Right renal cortex interstitium (tissue), 3 donors: ENCODE results near the gene CSF3. TPM values are rescaled to one million over a fixed set of nuclear protein-coding genes. Genes with fewer than 3 reads are reported as not detected.

Experiments
- DNase-seq, 3 donors: peaks; one replicate each; pipeline ENCODE4 v3.0.0-alpha.2; 2013; ENCODE audit warnings: low read depth in 3 of 3, low spot score in 2 of 3
- polyA plus RNA-seq, 3 donors: library from polyadenylated mRNA; unstranded; fragments of 120-200 nt; gene quantifications; one replicate each; pipeline ENCODE4 v1.2.1, GENCODE V29; 2013; ENCODE audit not compliant: insufficient read length in 3 of 3

The CSF3 gene
- polyA plus RNA-seq, 3 donors, result not detected

- no peak for DNase-seq
These were observed 44.7 kb downstream of the CSF3 start for GRCh38 chr17:40059729-40060475.

GRCh38 chr17:40060887-40061608 lies 45.8 kb downstream of the CSF3 start:
- DNase-seq, result no peak

DNA sequence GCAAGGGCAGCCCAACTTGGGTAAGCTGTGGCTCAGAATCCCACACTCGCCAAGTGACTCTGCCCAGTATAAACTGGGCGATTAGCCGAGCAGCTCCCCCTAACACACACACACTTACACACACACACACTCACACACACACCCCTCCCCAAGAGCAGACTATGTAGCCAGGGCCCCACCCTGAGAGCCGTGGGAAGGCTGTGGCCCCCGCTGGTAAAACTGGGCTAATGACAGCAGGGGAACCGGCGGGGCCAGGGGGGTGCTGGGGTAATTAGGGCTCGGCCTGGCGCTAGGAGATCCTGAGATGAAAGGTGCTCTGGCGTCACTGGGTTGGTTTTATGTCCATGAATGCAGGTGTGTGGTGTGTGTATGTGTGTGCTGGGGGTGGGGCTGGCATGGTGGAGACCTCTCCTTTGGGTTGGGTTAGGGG lies 46.4 kb downstream of the CSF3 start:
- no peak for DNase-seq

GRCh38 chr17:40062329-40063186 lies 47.3 kb downstream of the CSF3 start, which contains the start of gene THRA:
TSS of gene THRA (plus strand) at chr17:40062965. CDS start at chr17:40074489, 11,524 bp downstream.
- DNase-seq, result no peak

DNA sequence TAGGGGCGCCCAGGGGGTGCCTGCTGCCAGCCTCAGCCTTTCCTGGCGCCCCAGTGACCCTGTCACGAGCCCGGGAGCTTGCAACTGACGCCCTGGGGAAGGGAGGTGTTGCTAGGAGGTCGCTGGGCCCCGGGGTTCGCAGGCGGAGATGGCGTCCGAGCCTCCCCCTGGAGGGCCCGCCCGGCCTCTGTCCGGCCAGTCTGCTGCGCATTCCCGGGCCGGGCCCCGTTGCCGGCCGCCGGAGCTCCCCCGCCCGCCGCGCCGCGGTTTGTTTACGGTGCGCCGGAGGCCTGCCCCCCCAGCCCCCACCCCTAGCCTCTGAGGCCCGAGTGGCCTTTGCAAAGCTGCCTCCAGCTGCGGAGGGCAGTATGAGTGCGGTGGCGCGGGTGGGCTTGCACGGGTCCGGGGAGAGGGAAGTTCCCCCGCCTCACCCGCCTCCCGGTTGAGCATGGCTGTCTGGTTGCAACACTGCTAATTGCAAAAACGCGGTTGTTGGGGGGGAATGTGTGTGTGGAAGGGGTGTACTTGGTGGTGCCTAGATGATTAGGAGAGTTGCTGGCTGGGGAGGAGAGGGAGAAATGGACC lies 48.0 kb downstream of the CSF3 start:
- no peak for DNase-seq

DNA sequence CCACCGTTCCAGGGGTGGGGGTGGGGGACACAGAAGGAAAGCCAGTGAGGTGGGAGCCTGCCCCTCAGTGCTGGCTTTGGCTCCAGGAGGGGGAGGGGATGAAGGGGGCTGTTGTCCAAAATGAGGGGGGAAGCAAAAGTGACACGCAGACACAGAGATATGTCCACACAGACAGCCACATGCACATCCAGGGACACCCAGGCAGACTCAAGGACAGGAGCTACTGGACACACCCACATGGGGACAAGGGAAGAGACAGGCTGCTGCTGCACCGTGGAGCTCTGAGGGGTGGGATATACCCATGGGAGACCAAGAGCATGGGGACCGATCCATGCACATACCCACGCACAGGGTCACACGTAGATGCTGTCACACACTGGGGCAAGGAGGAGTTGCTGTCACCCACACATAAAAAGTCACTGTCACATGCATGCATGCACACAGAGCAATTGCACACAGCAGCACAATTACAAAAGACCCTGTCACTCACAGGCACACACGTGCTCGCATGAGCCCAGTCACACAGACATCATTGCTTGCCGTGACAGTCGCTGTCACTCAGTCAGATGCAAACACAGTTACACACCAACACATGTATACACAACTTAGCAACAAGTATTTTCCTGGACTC lies 48.8 kb downstream of the CSF3 start:
- DNase-seq, result no peak

DNA sequence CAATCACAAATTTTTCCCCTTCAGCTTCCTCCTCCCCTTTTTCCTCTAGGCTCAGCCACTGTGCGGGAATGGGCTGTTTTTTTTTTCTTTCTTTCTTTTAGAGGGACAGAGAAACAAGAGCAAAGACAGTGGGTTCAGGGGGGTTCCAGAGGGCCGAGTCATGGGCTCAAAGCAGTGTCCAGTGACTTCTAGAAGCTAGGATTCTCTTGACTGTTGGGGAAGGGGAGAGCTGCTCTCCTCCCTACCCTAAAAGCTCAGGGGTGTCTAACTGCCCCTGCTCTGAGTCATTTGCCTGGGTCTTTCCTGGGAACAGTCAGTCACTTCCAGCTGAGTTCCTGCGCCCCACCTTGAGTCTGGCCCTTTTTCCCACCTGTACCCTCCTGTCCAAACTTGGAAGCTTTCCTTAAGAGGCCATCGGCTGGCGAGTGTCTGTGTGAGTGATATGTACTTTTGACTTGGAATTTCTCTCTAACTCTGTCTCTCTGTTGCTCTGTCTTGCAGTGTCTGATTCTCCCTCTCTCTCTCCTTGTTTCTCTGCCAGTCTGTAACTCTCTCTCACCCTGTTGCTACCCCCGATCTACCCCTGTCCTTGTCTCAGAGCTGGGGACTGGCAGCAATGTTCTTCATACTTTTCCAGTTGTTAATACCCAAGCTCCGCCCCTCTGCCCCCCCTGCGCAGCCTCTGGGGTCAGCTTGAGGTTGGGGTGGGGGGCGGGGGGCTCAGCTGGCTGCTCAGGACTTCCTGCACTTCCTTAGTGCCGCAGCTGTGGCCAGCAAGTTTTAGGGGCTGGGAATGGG lies 49.9 kb downstream of the CSF3 start:
- no peak for DNase-seq

GRCh38 chr17:40065769-40066510 lies 50.7 kb downstream of the CSF3 start:
- no peak for DNase-seq

Other genes starting within 250 kb of the CSF3 start
- under 1 TPM; 0.18 to 0.27 (median 0.21) TPM for gene IKZF3, start 151.1 kb upstream of the CSF3 start, polyA plus RNA-seq
- gene ZPBP2, start 147.2 kb upstream of the CSF3 start, polyA plus RNA-seq, result not detected
- gene GSDMB, start 96.8 kb upstream of the CSF3 start, polyA plus RNA-seq, result 1 to 10 TPM; 8.2 to 9.2 (median 9.2) TPM
- gene ORMDL3, start 87.8 kb upstream of the CSF3 start, polyA plus RNA-seq, result 100 to 1,000 TPM in 2 of 3 donors, 10 to 100 TPM in 1; 82.2 to 108 (median 108) TPM
- not detected for gene LRRC3C, start 87.7 kb upstream of the CSF3 start, polyA plus RNA-seq
- 1 to 10 TPM in 2 of 3 donors, under 1 TPM in 1; 0.32 to 4.0 (median 2.2) TPM for gene GSDMA, start 52.4 kb upstream of the CSF3 start, polyA plus RNA-seq
- gene PSMD3, start 34.6 kb upstream of the CSF3 start, polyA plus RNA-seq, result 100 to 1,000 TPM; 109 to 119 (median 109) TPM
- 10 to 100 TPM; 79.6 to 96.7 (median 84.5) TPM for gene MED24, start 39.0 kb downstream of the CSF3 start, polyA plus RNA-seq
- gene THRA, start 47.5 kb downstream of the CSF3 start, polyA plus RNA-seq, result 10 to 100 TPM; 50.5 to 54.3 (median 50.7) TPM
- 1 to 10 TPM; 2.8 to 4.2 (median 4.1) TPM for gene NR1D1, start 85.1 kb downstream of the CSF3 start, polyA plus RNA-seq
- 100 to 1,000 TPM; 154 to 184 (median 157) TPM for gene MSL1, start 106.5 kb downstream of the CSF3 start, polyA plus RNA-seq
- gene CASC3, start 125.1 kb downstream of the CSF3 start, polyA plus RNA-seq, result 10 to 100 TPM; 95.8 to 98.8 (median 96.1) TPM
- 1 to 10 TPM; 5.4 to 6.6 (median 5.8) TPM for gene RAPGEFL1, start 162.0 kb downstream of the CSF3 start, polyA plus RNA-seq
- 10 to 100 TPM; 26.1 to 28.5 (median 27.8) TPM for gene WIPF2, start 203.9 kb downstream of the CSF3 start, polyA plus RNA-seq